Esophagus squamous epithelium (tissue), 5 donors: ENCODE data around the gene CORO2A. TPM values are rescaled to one million over a fixed set of nuclear protein-coding genes. Genes with fewer than 3 reads are reported as not detected.

Experiments used
- DNase-seq: peaks from one replicate; lab custom pipeline; 2025; lab: John Stamatoyannopoulos, UW
- H3K27ac ChIP-seq, 4 donors: fragments of 200-600 bp; sonication (generic); one replicate each; pipeline ENCODE4 v1.5.1; 2016 to 2019; ENCODE audit warnings: mild to moderate bottlenecking in 1 of 4
- H3K27me3 ChIP-seq, 4 donors: fragments of 200-600 bp; sonication (generic); 1 replicate in 3 of 4; 2 replicates in 1 of 4; pipeline versions ENCODE4 v1.5.1 to v1.6.0; 2017 to 2021; ENCODE audit warnings: antibody characterized with exemption in 1 of 4
- H3K36me3 ChIP-seq, 3 donors: fragments of 200-600 bp; sonication (generic); one replicate each; pipeline ENCODE4 v1.5.1; 2016 to 2019
- H3K4me1 ChIP-seq, 3 donors: fragments of 200-600 bp; sonication (generic); one replicate each; pipeline ENCODE4 v1.5.1; 2017 to 2019
- H3K4me3 ChIP-seq, 4 donors: fragments of 200-600 bp; sonication (generic); 1 replicate in 3 of 4; 2 replicates in 1 of 4; pipeline ENCODE4 v1.5.1; 2016 to 2019; ENCODE audit warnings: mild to moderate bottlenecking in 2 of 4, moderate library complexity in 1 of 4
- H3K9me3 ChIP-seq, 3 donors: fragments of 200-600 bp; sonication (generic); one replicate each; pipeline ENCODE4 v1.5.1; 2016 to 2019
- CTCF ChIP-seq, 6 experiments: fragments of 450-650 bp in 4 of 6; fragments of 200-600 bp in 2 of 6; sonication (generic) in 2 of 6; IDR thresholded peaks; one replicate each; pipeline ENCODE4 v1.5.1; 2016 to 2019; ENCODE audit warnings: antibody characterized with exemption in 6 of 6, mild to moderate bottlenecking in 4 of 6, moderate library complexity in 4 of 6
- POLR2A ChIP-seq, 4 donors: fragments of 450-650 bp; IDR thresholded peaks; one replicate each; pipeline ENCODE4 v1.6.1; 2017; ENCODE audit warnings: antibody characterized with exemption in 4 of 4, mild to moderate bottlenecking in 4 of 4, moderate library complexity in 3 of 4
- WGBS, 2 donors: methylation state at CpG; one replicate each; pipeline ENCODE4 v1.1.5; 2018; 5-methylcytosine and 5-hydroxymethylcytosine counted together
- intact Hi-C: fragments of 100-400 bp; cut with DNase I; formaldehyde crosslinking; loops from one replicate; pipeline ENCODE4 v1.15.0; 2022
- total RNA-seq, 4 donors: library from RNA; depleted of rRNA; stranded (reverse); fragments of >200 nt; gene quantifications; one replicate each; pipeline ENCODE4 v1.1.0, GENCODE V29; 2016
- donor health status: DM: yes; HTN: yes; CAD: no.

CORO2A gene
- total RNA-seq, 4 donors from 2014 or later = 15.6 to 27.6 (median 26.1) TPM

GRCh38 chr9:98209530-98209929 lies 17.1 kb upstream of the CORO2A start:
- Histone ChIP-seq H3K27ac (no peak overlapping the region), H3K4me1 (peaks cover 3 to 54% (median 9%) of the 10 kb centered on the region in 3 donors), H3K36me3 (peaks cover 10 to 80% (median 40%) of the 10 kb centered on the region in 3 donors), H3K9me3 (no peaks in the 10 kb centered on the region), H3K4me3 (no peak overlapping the region), H3K27me3 (no peaks in the 10 kb centered on the region)
- TF ChIP-seq CTCF (IDR thresholded peaks at IDR 0.05) = no peak
- TF ChIP-seq POLR2A (IDR thresholded peaks at IDR 0.05) = no peak
- intact Hi-C loops = loop anchor here (5.0 kb wide), 1 partner anchor 53 kb away; no protein-coding TSS in a partner anchor
- 62 to 63% methylated on average over 3 of the region's 3 CpGs for WGBS, 2 donors
- DNase-seq = no peak

DNA sequence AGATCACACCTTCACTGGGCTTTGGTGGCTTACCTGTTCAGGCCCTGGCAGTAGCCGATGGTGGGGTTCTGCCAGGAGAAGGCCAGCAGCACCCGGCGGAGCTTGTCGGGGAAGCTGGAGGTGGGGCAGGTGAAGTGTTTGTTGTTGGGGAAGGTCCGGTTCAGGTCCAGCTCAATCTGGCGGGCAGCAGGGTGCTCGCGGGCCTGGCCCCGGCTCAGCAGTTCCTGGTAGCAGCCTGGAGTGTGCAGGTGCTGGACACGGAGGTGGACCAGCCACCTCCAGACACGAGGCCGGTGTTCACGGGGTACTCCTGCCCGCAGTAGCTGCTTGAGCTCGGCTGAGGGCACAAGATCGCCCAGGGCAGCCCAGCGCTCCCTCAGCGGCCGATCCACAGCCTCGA lies 16.2 kb upstream of the CORO2A start:
- intact Hi-C loops = loop anchor here (5.0 kb wide), 1 partner anchor 54 kb away; no protein-coding TSS in a partner anchor
- no peak overlapping the region for H3K4me3 ChIP-seq
- TF ChIP-seq POLR2A (IDR thresholded peaks at IDR 0.05) (no peak), CTCF (IDR thresholded peaks at IDR 0.05) (no peak)
- H3K4me1 ChIP-seq = peaks cover 3 to 53% (median 9%) of the 10 kb centered on the region in 3 donors
- no peak overlapping the region for H3K27ac ChIP-seq
- no peaks in the 10 kb centered on the region for H3K9me3 ChIP-seq
- H3K27me3 ChIP-seq = no peaks in the 10 kb centered on the region
- 97% methylated on average over 11 of the region's 20 CpGs; no CpG with 5 or more reads in 1 of the 2 donors for WGBS, 2 donors
- DNase-seq = no peak
- H3K36me3 ChIP-seq = peaks cover 10 to 83% (median 36%) of the 10 kb centered on the region in 3 donors

- Histone ChIP-seq H3K4me3 (no peak overlapping the region), H3K9me3 (no peaks in the 10 kb centered on the region), H3K27me3 (no peaks in the 10 kb centered on the region), H3K36me3 (peaks cover 10 to 83% (median 32%) of the 10 kb centered on the region in 3 donors), H3K27ac (peak overlapping the region in 2 of 4 donors; percentile 26 to 41), H3K4me1 (peaks cover 3 to 53% (median 9%) of the 10 kb centered on the region in 3 donors)
- TF ChIP-seq CTCF (IDR thresholded peaks at IDR 0.05) (no peak), POLR2A (IDR thresholded peaks at IDR 0.05) (no peak)
- no peak for DNase-seq
- WGBS, 2 donors = 37 to 63% methylated on average over 3 of the region's 4 CpGs
- intact Hi-C loops = loop anchor here (5.0 kb wide), 1 partner anchor 55 kb away; no protein-coding TSS in a partner anchor
Observed at GRCh38 chr9:98207606-98208005, 15.2 kb upstream of the CORO2A start.

DNA sequence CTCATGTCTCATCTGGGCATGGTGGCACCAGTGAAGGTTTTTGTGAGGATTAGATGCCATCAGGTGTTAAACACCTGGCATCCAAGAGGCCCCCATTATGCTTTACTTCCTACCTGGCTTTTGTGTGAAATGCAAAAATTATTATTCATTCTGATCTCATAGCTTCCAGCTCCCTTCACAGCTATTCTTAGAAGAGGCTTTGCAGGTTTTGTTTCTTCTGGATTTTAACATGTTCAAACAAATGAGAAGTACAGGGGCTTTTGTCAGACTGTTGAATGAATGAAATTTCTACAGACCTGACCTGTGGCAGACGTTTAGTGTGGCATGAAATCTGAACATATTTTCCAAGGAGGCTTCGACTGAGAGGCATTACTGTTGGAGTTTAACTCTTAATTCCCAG lies 14.3 kb upstream of the CORO2A start:
- TF ChIP-seq POLR2A (IDR thresholded peaks at IDR 0.05) (no peak), CTCF (IDR thresholded peaks at IDR 0.05) (no peak)
- no peak overlapping the region for H3K4me3 ChIP-seq
- peak overlapping the region; percentile 21 to 67 (median 41) for H3K27ac ChIP-seq
- peaks cover 10 to 83% (median 26%) of the 10 kb centered on the region in 3 donors for H3K36me3 ChIP-seq
- H3K4me1 ChIP-seq = peaks cover 3 to 52% (median 9%) of the 10 kb centered on the region in 3 donors
- H3K27me3 ChIP-seq = no peaks in the 10 kb centered on the region
- intact Hi-C loops = loop anchor here (5.0 kb wide), 1 partner anchor 56 kb away; no protein-coding TSS in a partner anchor
- 19 to 28% methylated on average over 2 of the region's 2 CpGs for WGBS, 2 donors
- H3K9me3 ChIP-seq = no peaks in the 10 kb centered on the region
- no peak for DNase-seq

DNA sequence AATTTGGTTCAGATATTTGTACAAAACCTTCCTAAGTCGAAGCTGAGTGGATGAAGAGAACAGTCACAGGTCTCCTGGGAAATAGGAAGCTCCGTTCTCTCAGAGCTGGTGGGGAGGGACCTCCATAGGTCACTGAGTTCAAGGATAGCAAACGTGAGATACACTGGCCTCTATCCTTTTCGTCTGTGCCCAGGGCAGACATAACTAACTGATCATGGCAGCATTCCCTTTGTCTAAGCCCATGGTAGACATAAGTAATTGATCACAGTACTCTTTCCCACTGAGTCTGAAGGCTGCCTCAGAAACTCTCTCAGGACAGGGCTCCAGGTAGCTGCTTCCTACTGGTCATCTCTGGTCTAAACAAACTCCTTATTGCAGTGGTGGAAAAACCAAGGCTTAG lies 12.3 kb upstream of the CORO2A start:
- Histone ChIP-seq H3K4me1 (peaks cover 0 to 32% (median 9%) of the 10 kb centered on the region in 3 donors), H3K27me3 (no peaks in the 10 kb centered on the region), H3K27ac (no peak overlapping the region), H3K36me3 (peaks cover 10 to 85% (median 24%) of the 10 kb centered on the region in 3 donors), H3K4me3 (no peak overlapping the region), H3K9me3 (no peaks in the 10 kb centered on the region)
- no peak for TF ChIP-seq POLR2A (IDR thresholded peaks at IDR 0.05)
- TF ChIP-seq CTCF (IDR thresholded peaks at IDR 0.05) = no peak
- intact Hi-C loops = loop anchor here (5.0 kb wide), 1 partner anchor 58 kb away; no protein-coding TSS in a partner anchor
- no peak for DNase-seq
- WGBS, 2 donors = 52 to 64% methylated on average over 4 of the region's 4 CpGs
